Endothelial cell of umbilical vein (primary cell): ENCODE results near the gene H19.

Experiments used
- CTCF ChIP-seq, 2 donors: IDR thresholded peaks; 1 replicate in 1 of 2; 2 replicates in 1 of 2; pipeline ENCODE4 v1.5.1; 2011; ENCODE audit warnings: low read length in 2 of 2, mild to moderate bottlenecking in 2 of 2, moderate library complexity in 2 of 2, control low read depth in 1 of 2, inconsistent platforms in 1 of 2, low read depth in 1 of 2; ENCODE audit not compliant: insufficient read depth in 1 of 2; ENCODE audit errors: extremely low read depth in 1 of 2
- EZH2 ChIP-seq: IDR thresholded peaks from 2 replicates; pipeline ENCODE4 v1.6.1; 2012; ENCODE audit warnings: borderline replicate concordance, low read depth, mild to moderate bottlenecking, moderate library complexity, low read length, inconsistent platforms; ENCODE audit not compliant: severe bottlenecking
- JUN ChIP-seq: IDR thresholded peaks from 2 replicates; pipeline ENCODE4 v1.6.1; 2011; ENCODE audit warnings: borderline replicate concordance, low read depth; ENCODE audit not compliant: insufficient read length, insufficient read depth
- MYC ChIP-seq: IDR thresholded peaks from one replicate; pipeline ENCODE4 v1.6.1; 2011; ENCODE audit warnings: mild to moderate bottlenecking, low read depth, low read length
- POLR2A ChIP-seq: IDR thresholded peaks from 2 replicates; pipeline ENCODE4 v1.6.1; 2012; ENCODE audit warnings: low read depth, mild to moderate bottlenecking, control low read depth, low read length

GRCh38 chr11:1979607-1980006 is 18.0 kb downstream of the H19 start:
- TF ChIP-seq CTCF (IDR thresholded peaks at IDR 0.05; ENCODE audit: extremely low read depth in 1 of 2, insufficient read depth in 1 of 2, low read depth in 1 of 2, low read length in 2 of 2) (no peak), EZH2 (no peak), POLR2A (no peak), MYC (no peak), JUN (no peak)
